NCI-H2081 treated with DMSO at 0.1 percent for 48 hours (cell line): ENCODE data around the gene MICAL2.

Experiments used
- DNase-seq: peaks from one replicate; lab custom pipeline; 2025; lab: John Stamatoyannopoulos, UW

Gene MICAL2

DNA sequence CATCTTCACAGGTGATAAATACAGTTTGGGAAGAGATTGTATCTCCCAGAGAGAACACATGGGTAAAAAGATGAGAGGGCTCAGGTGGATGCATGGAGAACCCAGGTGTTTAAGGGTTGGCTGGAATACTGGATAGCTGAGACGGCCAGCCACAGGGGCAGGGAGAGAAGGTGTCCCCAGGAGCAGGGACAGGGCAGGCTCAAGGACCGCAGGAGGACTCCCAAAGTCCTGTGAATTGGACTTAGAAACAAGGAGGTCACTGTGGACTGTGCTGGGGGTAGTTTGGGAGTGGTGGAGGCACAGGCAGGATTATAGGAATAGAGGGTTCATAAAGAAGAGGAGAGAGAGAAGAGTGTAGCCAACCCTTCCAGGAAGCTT lies 163.2 kb downstream of the MICAL2 start:
- DNase-seq = no peak

DNA sequence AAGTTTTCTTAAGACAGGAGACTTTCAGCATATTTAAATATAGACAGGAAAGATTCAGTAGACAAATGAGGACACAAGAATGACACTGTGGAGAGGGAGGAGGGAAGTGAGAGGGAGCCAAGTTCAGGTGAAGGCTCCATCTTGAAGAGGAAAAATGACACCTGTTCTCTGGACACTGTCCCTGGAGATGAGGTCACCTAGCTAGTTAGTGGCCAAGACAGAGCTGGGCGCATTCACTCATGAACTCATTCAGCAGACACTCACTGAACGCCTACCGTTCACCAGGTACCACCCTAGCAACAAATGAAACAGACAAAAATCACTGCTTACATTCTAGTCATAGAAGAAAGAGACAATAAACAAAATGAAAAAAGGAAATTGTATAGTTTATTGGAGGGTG lies 163.7 kb downstream of the MICAL2 start:
- no peak for DNase-seq

DNA sequence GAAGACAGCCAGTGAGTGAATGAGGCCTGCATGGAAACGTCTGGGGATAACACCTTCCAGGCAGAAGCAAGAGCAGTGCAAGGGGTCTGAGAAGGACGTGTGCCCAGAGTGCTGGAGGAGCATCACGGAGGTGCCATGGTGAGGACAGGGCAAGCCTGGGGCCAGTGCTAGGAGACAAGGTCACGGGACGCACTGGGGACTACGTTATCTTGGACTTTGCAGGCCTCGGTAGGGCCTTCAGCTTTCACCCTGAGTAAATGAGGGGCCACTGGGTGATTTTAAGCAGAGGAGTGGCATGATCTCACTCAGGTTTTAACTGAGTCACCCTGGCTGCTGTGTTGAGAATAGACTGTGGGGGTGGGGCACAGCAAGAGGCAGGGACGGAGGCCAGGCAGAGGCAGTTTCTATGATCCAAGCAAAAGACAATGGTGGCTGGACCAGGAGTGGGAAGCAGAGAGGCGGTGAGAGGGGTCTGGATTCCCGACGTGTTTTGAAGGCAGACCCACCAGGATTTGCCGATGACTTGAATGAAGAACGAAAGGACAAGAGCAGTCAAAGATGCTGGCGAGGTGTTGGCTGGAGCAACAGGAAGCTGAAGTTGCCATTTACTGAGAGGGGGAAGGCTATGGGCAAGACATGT lies 164.3 kb downstream of the MICAL2 start:
- DNase-seq = no peak

DNA sequence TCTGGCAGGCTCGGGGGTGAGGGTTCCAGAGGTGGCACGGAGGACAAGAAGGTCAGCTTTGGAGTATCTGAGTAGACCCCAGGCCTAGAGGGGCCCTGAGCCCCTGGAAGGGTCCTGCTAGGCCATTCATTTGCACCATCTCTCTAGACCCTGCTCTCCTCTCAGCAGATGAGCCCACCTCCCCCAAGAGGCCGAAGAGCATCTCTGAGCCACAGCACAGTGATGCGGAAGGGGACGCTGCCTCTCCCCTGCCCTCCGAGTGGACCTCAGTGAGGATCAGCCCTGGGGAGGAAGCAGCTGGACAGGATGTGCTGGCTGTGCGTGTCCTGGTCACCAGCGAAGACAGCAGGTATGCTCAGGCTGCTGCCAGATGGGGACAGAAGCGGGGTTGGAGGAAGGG lies 165.4 kb downstream of the MICAL2 start:
- DNase-seq = no peak

DNA sequence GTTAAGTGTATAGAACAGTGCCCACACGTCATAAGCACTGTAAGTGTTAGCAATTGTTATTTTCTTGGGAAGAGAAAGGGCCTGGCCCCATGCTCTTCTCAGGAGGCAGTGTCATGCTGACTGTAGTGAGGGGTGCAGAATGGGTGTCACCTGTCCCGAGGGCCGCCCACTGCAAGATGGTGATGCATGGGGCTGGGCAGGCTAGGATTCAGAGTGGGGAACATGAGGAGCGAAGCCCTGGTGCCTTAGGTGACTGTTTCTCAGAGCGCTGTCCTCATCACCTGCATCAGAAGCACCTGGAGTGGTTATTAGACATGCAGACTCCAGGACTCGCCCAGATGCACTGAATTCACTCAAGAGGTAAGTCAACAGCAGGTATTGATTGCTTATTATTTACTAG lies 166.0 kb downstream of the MICAL2 start:
- DNase-seq = no peak

DNA sequence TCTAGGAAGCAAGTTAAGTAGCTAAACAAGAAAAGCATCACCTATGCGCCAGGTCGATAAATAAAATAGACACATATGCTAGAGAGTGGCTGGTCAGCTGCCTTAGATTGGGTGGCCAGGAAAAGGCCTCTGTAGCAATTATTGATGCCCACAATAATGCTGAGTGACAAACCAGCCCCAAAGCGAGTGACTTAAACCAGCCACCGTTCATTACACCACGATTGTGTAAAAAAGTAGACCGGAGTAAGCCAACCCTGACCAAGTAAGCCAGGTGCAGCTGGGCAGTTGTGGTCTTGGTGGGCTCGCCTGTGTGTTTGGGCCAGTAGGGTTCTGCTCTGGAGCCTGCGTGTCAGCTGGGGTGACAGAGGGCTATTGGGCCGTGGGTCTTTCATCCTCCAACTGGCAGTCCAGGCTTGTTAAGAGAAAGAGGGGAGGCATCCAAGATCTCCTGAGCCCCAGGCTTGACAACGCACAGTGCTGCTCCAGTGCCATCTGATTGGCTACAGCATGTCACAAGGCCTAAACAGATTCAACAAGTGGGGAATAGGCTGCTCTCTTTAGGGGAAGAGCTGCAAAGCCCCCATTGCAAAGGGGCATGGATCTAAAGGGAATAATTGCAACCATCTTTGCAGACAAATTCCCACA lies 166.6 kb downstream of the MICAL2 start:
- no peak for DNase-seq

DNA sequence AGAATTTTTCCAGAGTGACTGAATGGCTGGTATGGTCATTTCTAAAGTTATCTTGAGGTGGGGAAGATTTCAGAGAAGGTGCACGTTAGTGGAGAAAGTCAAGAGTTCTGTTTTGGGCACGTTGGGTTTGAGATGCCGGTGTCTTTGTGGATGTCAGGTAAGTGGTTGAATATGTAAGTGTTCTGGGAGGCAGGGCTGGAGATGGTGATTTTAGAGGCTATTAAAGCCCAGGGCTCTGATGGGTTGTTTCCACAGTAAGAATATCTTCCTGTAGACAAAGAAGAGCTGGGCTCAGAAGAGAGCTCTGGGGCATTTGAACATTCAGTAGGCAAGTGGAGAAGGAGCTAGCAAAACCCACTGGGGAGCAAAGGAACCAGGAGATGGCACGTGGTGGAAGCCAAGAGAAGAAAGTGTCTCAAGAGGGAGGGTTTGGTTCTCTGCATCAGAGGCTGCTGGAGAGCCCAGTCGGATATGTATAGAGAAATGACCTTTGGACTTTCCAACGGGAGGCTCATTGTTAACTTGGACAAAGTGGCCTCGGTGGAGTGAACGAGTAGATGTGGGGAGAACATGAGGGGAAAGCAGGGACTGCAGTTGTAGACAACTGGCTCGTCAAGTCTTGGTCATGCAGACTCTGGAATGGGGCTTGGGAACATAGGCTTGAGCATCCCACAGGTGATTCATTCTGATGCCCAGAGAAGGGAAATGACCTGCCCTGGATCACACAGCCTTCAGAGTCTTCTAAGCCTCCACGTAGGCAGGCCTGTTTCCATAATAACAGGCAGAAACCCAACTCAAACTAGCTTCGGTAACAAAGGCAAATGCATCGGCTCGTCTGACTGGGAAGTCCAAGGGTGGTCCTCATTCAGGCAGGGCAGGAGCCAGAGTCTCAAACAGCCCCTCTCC lies 168.6 kb downstream of the MICAL2 start:
- no peak for DNase-seq

DNA sequence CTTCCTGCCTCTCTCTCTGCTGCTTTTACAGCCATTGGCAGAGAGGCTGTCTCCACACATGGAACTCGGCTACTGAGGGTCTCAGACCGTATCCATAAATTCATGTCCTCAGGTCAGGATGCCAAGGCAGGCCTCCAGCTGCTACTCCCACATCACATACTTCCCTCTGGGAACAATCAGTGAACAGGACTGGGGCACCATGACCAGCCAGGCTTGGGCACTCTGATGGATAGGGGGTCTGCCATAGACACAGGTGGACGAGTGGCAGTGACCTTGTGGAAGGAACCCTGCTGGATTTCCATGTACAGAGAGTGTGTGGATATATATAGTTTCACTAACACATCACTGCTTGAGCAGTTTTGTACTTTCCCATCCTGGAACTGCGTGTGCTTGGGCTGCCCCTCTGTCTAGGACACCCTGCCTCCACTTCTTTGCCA lies 169.3 kb downstream of the MICAL2 start:
- DNase-seq = no peak

DNA sequence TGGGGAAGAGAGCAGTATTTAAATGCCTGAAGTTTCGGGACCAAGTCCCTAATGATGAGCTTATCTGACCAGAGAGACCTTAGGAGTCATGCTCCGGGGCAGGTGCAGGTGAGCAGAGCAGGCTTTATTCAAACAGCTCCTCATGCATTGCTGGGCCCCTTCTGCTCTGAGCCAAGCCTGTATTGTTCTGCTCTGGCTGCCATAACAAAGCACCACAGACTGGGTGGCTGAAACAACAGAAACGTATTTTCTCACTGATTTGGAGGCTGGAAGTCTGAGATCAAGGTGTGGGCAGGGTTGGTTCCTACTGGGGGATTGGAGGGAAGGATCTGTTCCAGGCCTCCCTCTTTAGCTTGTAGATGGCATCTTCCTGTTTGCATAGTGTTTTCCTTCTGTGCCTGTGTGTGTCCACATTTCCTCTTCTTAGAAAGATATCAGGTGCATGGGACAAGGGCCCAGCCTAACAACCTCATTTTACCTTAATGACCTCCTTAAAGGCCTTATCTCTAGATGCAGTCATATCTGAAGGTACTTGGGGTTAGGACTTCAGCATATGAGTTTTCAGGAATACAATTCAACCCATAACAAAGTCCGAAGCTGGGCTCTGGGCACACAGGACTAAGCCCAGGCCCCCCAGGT lies 169.9 kb downstream of the MICAL2 start:
- DNase-seq = no peak

DNA sequence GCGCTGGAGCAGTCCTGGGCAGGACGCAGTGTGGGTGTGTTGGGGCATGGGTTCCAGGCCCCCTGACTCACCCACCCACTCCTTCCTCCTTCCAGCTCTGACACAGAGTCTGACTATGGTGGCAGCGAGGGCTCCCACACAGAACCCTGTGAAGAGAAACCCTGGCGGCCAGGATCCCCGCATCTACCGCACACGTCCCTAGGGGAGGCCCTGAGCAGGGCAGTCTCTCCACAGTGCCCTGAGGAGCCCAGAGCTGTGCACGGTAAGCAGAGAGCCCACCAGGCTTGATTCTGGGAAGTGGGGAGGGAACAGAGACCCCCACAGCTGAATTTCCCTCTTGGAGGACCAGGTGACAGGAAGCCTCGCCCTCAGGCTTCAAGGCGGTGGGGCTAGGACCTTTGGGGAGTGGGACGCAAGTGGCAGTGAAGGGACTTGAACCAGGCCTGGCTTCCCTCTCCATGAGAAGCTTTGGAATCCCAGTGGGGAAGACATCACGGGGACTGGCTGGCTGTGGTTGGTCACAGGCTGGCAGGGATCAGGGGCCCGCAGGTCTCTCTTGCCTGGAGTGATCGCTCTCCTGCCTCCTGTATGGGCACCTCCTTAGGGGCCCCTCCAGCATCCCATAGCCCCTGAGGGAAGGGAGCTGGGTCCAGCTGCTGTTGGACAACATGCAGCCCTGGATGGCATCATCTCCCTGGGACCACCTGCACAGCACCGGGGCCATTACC lies 170.6 kb downstream of the MICAL2 start:
- no peak for DNase-seq

DNA sequence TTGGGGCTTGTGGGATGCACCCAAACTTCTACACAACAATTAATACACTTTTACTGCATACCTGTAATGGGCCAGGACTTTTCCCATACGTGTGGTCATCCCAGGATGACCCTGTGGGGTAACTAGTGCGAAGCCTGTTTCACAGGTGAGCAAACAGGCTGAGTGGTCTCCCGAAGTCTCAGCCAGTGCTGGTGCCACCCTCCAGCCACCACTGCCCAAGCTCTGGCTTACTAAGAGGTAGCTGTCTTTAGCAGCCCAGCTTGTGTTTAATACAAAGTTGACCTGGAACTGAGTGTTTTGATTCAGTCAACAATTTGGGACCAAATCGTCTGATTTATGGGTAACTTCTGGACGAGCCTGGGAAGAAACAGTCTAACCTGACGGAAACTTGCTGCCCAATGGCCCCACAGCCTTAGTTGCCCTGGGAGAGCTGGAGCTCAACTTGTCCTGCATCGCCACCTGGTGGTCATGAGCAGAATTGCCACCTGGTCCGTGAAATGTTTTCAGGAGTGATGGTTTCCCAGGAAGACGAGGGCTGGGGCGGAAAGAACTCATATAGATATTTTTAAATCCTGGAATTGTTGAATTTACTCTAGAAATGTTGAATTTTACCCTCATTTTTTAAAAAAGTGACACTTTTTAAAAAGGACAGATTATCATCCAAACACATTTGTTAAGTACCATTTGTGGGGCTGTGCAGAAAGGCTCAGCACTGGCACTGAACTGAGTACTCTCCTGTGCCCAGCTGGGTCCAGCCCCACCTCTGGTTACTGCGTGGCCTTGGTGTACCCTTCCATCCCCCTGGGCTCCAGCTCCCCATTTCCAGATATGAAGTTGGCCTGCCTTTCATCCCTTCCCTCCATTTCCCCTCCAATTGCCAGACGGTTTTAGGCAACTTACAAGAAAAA lies 171.4 kb downstream of the MICAL2 start:
- no peak for DNase-seq

DNA sequence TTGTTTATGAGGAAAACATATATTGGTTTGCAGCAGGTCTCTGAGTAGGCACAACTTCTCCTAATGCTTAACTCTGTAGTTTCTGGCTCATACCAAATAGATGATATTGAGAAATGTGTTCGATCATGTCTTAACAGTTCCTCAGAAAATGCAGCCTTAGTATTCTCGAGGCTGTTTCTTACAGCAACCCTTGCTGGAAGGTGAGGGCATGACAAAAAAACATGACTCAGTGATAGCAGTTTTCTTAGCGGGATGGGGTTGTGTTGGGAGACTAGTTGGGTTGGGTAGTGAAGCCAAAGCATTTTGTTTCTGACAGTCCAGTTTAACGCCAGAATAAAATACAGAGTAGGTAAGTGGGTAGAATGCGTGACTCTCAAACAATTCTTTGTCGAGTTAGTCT lies 172.3 kb downstream of the MICAL2 start:
- DNase-seq = no peak

DNA sequence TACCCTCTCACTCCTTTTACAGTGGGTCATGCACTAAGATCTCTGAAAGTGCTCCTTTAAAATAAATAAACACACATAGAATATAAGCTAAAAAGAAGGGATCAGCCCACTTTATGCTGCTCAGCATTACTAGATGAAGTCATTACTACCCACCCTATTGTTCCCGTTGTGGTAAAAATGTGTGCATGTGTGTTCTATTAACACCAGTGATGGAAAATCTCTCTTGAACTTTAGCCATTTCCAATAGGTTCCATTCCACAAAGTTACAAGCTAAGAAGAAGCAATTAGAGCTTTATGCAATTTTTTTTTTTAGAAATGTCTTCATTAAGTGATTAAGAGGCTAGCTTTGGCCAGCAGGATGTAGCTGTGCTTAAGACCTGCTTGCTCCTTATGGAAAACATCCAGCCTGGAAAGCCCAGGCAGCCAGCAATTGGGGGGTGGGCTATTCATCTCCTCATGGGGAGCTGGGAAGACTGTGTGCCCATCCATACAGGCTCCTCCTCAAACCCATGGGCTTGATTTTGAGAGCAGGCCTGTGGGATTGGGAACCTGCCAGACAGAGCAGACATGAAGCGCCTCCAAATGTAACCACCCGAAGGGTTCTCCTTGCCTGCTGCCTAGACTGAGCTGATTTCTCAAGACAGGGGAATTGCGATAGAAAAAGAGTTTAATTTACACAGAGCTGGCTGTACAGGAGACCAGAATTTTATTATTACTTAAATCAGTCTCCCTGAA lies 174.1 kb downstream of the MICAL2 start:
- DNase-seq = no peak

DNA sequence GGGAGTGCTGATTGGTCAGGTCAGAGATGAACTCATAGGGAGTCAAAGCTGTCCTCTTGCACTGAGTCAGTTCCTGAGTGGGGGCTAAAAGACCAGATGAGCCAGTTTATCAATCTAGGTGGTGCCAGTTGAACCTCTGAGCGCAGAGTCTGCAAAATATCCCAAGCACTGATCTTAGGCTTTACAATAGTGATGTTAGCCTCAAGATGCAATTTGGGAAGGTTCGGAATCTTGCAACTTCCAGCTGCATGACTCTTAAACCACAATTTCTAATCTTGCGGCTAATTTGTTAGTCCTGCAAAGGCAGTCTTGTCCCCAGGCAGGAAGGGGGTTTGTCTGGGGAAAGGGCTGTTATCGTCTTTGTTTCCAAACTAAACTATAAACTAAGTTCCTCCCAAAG lies 174.7 kb downstream of the MICAL2 start:
- no peak for DNase-seq

DNA sequence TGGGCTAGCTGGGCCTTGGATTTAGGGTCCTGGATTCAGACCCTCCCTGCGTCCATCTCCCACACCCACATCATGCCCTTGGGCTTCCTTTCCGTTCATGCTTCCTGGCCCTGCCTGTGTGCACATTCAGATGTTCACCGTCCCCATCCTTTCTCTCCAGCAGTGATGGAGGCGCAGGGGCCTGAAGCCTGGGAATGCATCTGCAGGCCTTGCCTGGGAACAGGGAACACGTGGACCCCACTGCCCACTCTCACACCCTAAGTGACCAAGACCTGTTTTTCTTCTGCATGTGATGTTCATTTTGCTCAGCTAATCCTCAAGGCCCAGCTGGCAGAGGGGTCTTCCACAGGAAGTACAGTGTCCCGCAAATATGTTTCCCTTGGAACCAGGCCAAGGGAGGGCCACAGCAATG lies 175.4 kb downstream of the MICAL2 start:
- no peak for DNase-seq

DNA sequence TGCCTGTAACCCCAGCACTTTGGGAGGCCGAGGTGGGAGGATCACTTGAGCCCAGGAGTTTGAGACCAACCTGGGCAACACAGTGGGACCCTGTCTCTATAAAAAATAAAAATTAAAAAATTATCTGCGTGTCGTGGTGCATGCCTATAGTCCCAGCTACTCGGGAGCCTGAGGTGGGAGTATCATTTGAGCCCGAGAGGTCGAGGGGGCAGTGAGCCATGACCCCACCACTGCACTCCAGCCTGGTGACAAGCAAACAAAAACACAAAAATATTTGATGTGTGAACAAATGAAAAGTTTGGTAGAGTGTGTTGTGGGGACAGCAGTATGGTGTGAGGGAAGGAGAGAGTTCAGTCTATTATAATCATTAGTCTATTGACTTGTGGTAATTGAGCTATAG lies 176.2 kb downstream of the MICAL2 start:
- DNase-seq = no peak

DNA sequence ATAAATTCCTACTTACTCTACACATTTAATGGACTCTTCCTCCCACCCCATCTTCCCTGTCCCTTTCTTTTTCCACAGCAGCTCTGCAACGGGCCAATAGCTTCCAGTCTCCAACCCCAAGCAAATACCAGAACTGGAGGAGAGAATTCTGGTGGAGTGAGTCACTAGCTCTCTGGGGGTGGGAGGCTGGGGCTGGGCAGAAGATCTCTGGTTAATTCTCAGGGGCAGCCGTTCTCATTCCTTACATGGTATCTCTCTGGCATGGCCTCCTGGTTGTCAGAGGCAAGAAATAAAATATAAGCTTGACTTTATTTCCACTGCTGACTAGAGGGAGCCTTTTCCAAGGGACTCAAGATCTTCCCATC lies 176.6 kb downstream of the MICAL2 start:
- DNase-seq = no peak

DNA sequence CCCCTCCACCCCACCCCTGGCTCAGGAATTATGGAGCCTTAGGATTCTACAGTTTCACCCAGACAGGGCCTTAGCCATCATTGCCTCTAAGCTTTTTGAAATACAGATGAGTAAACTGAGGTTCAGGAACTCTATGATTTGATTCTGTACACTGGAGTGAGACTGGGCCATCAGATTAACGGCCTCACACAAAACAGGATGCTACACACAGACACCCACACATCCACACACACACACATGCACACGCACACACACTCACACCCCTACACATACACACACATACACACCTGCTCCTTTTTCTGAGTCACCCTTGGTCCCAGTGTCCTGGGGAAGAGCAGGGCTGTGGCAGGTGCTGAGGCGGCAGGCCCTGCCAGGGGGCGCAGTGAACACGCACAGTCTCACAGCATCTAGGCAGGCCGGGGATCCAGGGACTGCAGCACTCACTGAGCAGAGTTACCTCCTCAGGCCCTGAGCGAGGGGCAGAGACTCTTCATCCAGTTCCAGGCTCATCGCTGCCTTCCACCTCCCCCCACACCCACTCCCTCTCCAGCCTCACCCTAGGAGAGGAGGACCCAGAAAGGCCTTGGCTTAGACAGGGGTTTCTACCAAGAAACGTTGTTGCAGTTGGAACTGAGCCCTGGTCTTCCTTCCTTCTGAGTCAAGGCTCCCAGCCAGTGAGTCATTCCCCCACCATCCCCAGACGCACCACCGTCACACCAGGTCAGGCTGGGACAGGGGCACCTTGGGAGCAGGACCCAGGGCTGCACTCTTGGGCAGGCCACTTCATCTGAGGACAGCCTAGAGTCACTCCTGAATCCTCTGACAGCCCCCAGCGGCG lies 177.2 kb downstream of the MICAL2 start:
- DNase-seq = no peak

DNA sequence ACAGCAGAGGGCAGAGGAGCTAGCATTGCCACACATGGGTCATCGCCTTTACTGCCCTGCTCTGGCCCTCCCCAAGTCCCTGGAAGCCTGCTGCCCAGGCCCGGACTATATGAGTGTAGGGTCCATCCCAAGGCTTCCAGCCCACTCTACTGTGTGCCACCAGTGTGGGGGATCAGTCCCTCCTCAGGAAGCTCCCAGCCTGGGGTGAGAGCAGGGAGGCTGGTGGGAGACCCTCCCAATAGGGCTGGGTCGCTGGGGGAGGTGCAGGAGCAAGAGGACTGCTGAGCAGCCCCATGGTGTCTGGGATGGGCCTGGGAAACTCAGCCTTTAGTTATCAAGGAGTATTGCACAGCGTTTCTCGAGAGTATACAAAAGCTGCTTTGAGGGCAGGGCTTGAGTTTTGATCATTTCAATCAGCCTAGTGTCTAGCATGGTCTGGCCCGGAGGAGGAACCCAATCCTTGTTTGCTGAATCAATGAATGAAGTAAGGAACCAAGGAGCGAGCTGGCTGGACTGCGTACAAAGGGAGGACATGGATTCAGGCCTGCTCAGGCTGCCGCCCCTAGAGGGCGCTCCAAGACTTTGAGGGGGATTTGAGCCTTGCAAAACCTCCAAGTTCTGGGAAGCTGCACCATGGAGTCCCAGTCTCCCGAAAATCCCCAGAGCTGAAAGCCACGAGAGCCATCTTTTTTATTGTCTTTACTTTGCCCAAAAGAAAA lies 178.0 kb downstream of the MICAL2 start:
- DNase-seq = peak; percentile 57
